HG03045 (cell line): ENCODE results near the gene STX3.
A peak's percentile ranks its signal among the peaks of the same experiment; 100 is the strongest.
"Not testable (repeated sequence)": the region's sequence is repeated elsewhere in the genome, so short reads cannot be mapped to it uniquely, and the experiment has no call there.

Source experiments
- ATAC-seq: cut with Tn5 transposase; IDR thresholded peaks from one replicate; pipeline ENCODE4 v1.9.1; 2021; ENCODE audit warnings: mild to moderate bottlenecking, moderate library complexity; ENCODE audit not compliant: unreplicated experiment

STX3 gene

GRCh38 chr11:59787255-59787588 is 32.0 kb downstream of the STX3 start:
- no peak for ATAC-seq

DNA sequence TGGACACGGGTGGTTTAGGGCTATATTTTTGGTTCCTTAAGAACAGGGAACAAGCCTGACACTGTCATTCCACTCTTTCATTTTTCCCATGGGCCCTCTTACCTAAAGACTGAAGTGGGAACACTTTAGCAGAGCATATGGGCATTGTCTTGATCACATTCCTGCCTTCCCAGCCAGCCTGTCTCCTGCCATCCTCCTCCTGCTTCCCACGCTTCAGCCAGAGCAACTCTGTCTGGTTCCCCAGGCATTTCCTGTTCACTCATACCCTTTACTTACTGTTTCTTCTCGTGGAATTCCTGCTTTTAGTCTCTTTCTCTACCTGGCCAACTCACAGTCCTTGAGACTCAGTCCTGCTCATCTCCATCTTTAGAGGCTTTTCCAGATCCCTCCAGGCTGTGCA is 32.6 kb downstream of the STX3 start:
- no peak for ATAC-seq

DNA sequence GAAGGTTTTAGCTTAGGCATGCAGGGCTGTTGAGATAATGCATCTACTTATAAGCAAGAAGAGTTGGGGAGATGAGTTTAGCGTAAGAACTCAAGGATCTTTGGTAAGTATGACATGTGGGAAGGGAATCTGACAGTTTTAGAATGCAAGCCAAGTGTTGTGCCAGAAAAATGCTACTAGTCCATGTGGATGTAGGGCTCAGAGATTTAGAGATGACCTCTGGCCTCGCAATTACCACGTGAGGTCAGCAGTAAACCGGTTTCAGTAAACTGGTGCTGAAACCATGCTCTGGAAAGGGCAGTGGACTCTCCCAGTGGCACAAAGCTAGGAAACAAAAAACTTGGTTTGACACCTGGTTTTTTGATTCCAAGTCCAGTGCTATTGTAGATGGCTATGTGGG is 36.5 kb downstream of the STX3 start:
- ATAC-seq: no peak

GRCh38 chr11:59792507-59792906 is 37.3 kb downstream of the STX3 start:
- ATAC-seq: no peak

DNA sequence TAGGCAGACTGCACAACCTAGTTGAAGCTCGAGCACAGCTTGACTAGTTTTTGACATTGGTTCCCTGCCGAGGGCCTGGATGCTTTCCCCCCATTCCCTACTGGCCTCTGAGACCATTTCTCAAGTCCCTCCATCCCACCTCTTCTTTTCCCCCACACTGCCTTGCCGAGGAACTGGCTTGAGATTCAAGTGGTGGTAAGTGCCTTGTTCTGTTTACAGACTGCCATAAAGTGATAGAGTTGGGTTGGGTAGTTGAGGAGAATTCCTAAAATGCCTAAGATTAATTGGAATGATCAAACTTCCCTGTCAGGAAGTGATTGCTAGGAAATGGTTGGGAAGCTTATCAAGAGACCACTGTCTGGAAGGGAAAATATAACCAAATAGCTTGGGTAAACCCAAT is 39.2 kb downstream of the STX3 start:
- no peak for ATAC-seq

DNA sequence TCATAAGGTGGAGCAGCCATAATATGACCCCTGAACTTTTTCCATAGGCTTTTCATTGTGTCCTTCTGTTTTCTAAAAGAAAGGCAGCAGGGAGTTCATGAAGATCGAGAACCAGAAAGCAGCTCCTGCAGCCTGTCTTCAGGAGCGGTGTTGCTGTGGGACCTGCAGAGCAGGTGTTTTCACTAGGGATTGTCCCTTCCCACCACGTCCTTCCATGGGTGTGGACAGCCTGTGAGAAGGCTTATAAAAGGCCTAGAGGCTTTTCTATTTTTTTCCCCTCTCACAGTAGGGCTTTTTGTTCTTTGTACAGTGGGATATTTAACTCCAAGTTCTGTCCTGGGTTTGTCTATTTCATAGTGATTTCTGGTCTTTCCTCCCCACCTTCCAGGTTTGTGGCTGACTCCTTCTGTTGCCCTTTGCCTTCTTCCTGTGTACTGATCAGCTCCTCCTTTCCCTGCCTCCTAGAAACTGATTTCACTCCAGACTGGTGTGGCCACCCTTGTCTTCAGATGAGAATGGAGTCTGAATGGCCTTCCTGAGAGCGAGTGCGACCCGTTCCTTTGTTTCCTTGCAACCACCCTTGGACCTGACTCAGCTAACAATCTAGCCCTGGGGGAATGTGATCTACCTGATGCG is 45.3 kb downstream of the STX3 start:
- ATAC-seq: no peak

GRCh38 chr11:59801160-59801706 is 46.1 kb downstream of the STX3 start:
- no peak for ATAC-seq

DNA sequence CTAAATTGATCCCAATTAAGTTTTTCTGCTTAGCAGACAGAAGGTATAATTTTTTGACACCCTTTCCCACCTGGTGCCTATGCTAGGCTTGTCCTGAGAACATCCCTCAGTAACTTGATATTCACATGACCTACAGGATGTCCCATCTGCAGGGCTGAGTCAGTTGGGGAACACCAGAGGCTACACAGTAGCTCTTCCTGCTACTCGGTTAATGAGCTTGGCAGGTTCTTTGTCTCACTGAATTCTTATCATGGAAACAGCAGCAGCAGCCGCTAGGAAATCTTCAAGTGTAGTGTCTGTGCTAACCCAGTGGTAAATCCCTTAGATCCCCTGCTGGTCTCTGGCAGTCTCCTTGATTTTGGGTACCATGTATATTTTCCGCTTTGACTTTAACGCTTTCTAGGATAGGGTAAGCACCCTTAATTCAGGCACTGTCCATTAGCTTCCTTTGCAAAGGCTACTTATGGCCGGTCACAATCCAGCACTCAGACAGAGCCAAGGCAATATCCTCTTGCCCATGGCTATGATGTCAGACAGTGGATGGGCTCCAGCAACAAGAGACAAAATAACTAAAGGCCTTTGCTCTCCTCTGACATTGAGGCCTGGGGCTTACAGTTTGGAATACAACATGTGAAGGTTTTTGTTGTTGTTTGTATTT is 46.9 kb downstream of the STX3 start:
- ATAC-seq: no peak

DNA sequence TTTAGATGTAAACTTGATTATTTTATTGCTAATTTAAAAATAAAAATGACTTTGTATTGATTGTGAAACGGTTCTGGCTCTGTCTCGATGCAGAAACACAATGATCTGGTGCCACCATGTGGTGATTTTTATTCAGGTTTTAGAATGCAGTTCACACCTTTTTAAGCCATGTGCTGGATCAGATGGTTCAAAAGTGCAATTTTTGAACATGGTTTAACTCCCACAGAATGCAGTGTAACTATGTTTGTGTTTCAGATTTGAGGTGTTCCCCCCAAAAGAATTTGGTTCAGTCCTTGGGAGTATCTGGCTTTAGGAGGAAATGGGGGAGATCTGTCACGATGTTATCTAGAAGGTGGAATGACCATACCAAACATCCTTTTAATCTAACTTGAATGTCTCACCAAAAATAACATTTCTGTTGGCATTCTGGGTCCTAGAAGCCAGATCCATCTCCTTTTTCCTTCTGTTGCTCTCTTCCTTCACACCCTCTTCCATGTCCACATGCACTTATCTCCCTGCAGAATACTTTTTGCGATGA is 47.5 kb downstream of the STX3 start:
- no peak for ATAC-seq

- ATAC-seq: no peak
Measured at GRCh38 chr11:59804061-59804460, 48.9 kb downstream of the STX3 start.

GRCh38 chr11:59807047-59807610 is 52.0 kb downstream of the STX3 start:
- no peak for ATAC-seq

- ATAC-seq: peak; percentile 98
Measured at GRCh38 chr11:59810189-59810910, 55.2 kb downstream of the STX3 start, which contains the start of gene MRPL16. Gene MRPL16 (minus strand): TSS chr11:59810778. CDS start chr11:59810658, 120 bp downstream.

DNA sequence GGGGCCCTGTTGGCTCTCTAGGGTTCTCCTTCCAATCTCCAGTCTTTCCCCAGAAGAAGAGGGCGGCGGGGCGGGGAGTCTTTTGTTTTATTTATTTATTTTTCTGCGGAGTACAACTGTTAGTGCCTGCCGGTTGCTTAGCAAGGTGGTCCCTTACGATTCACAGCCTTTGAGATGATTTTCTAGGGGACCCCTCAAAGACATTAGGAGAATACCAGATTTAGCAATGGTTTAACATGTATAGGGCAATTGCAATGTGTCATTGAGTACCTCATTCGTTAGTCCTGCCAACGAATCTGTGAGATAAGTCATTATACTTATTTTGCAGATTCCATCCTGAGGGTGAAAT is 55.7 kb downstream of the STX3 start:
- ATAC-seq: no peak

DNA sequence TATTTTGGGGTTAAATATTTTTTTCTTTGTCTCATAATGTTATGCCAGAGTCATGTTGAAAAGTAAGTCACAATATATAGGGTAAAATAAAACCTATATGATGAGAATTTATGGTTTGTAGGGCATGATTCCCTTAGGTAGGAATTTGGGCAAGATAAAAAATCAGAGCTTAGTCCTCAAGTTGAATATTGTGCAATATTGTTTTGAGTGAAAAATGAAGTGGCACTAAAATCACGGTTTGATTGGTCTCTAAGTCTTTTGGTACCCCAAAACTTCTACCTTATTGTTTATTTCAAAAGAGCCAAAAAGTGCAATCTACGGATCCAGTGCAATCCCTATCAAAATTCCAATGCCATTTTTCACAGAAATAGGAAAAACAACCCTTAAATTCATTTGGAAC is 57.0 kb downstream of the STX3 start:
- ATAC-seq: no peak

DNA sequence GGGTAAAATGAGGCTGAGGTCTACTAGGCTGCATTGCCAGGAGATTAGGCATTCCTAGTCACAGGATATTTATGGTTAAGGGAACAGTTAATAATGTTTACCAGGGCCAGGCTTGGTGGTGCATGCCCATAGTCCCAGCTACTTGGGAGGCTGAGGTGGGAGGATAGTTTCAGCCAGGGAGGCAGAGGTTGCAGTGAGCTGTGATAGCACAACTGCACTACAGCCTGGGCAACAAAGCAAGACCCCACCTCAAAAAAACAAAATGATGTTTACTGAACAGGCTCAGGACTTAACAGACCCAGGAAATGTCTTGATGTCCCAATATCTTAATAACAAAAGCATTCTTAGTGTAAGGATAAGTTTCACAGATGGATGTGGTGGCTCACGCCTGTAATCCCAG is 58.2 kb downstream of the STX3 start:
- no peak for ATAC-seq

- no peak for ATAC-seq
Measured at GRCh38 chr11:59814021-59814420, 58.8 kb downstream of the STX3 start.

GRCh38 chr11:59815754-59816153 is 60.6 kb downstream of the STX3 start:
- no peak for ATAC-seq

GRCh38 chr11:59816434-59816833 is 61.3 kb downstream of the STX3 start:
- not testable (repeated sequence) for ATAC-seq

- no peak for ATAC-seq
Measured at GRCh38 chr11:59818572-59818971, 63.4 kb downstream of the STX3 start.

DNA sequence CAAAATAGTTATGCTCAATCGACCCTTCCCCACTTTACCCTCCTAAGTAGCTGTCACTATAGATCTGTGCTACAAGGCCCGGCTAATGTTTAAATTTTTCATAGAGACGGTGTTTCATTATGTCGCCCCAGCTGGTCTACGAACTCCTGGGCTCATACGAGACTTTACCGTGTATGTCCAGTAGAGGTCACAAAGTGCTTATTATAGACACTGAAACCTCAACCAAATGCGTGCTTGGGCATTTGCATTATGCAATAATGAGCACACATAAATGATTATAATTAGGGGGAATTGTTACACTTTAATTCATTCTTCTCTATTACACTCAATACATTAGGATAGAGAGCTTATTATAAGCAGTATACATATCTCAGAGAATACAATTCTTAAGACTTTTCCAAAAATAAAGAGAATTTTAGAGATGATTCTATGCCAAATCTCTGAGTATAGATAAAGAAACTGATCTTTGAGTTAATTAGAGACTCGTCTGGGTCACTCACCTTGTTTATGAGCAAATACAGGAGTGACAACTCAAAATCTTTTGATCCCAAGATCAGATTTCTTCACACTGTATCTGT is 67.9 kb downstream of the STX3 start:
- ATAC-seq: peak; percentile 76

DNA sequence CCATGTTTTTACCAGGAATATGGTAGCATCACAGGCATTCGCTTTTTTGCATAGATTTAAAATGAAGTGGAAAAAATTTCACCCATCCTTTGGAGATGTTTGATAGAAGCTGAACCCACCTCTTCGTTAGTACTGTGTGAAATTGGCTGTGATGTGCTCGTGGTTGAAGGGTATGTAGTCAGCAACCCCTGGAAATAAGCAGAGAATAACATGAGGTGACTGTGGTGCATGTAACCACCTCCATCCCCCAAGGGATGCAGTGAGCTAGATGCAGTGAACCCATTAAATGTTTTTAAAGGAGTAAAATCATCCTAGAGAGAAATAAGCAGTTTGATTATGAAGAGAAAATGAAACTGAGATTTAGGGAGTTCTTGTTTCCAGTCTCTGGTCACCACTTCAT is 74.2 kb downstream of the STX3 start:
- no peak for ATAC-seq
